Renal cortical epithelial cell (primary cell): Measurements from ENCODE around the gene DENND4C. TPM values are rescaled to one million over a fixed set of nuclear protein-coding genes. Genes with fewer than 3 reads are reported as not detected.
A peak's percentile ranks its signal among the peaks of the same experiment; 100 is the strongest.
"Not testable (repeated sequence)": the region's sequence is repeated elsewhere in the genome, so short reads cannot be mapped to it uniquely, and the experiment has no call there.

Source experiments
- DNase-seq: peaks from one replicate; pipeline ENCODE4 v3.0.0-alpha.2; 2011; ENCODE audit warnings: low read depth
- total RNA-seq: library from RNA; depleted of rRNA; stranded (reverse); fragments of >200 nt; gene quantifications from 2 replicates; pipeline ENCODE4 v1.2.3, GENCODE V29; 2014

Gene DENND4C
- total RNA-seq, result 79.9 and 155 TPM in 2 replicates

DNA sequence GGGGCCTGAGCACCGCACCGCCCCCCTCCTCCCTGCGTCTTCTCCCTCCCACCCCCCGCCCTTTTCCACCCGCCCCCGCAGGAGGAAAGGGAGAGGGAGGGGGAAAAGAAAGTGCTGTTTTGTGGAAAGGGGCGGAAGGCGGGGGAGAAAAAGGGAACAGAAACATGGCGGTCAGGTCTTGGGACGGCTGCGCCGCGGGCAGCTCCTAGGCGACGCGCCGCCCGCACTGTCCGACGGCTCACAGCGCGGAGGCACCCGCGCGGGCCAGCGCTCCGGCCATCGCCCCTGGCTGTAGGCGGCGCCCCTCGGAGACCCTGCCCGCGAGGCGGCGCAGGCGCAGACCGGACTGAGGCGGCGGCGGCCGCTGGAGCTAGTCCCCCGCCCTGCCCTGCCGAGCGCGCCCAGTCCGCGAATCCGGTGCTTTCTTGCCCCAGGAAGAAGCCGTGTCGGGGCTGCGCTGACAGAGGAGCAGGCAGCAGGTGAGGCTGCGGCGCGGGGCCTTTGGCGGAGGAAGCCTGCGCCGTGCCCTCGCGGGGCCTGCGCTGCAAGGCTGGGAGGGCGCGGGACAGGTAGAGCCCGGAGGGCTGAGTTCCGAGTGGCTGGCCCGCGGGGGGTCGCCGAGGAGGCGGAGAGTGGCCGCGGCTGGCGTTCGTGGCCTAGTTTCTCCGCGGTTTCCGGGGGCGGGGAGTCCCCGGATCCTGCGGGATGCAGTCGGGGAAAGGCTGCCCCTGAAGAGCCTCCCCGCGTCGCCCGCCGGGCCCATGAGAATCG lies at the start of gene DENND4C:
DENND4C (plus strand) TSS at position 339 of the 771 bp plus-strand sequence. CDS start 45,482 bp downstream, outside the sequence.
- DNase-seq, result peak; percentile 64

DNA sequence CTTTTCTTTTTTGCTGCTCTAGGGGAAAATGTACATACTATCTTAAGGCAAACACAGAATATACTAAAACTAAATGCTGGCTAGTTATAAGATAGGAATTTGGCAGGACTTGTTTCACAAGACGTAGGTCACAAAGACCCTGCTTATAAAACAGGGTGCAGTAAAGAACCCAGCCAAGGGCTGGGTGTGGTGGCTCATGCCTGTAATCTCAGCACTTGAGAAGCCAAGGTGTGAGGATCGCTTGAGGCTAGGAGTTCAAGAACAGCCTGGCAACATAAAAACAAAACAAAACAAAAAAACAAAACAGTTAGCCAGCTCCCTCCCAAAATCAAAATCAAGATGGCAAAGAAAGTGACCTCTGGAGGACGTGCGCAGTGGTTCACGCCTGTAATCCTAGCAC lies 49.5 kb upstream of the DENND4C start:
- DNase-seq, result no peak

DNA sequence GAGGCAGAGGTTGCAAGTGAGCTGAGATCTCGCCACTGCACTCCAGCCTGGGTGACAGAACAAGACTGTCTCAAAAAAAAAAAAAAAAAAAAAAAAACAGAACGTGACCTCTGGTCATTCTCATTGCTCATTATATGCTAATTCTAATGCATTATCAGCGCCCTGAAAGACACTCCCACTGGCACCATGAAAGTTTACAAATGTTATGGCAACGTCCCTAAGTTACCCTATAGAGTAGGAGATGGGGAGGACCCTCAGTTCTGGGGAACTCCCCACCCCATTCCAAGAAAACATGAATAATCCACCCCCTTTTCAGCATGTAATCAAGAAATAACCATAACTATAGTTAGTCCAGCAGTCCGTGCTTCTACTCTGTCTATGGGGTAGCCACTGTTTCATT lies 48.9 kb upstream of the DENND4C start:
- no peak for DNase-seq

DNA sequence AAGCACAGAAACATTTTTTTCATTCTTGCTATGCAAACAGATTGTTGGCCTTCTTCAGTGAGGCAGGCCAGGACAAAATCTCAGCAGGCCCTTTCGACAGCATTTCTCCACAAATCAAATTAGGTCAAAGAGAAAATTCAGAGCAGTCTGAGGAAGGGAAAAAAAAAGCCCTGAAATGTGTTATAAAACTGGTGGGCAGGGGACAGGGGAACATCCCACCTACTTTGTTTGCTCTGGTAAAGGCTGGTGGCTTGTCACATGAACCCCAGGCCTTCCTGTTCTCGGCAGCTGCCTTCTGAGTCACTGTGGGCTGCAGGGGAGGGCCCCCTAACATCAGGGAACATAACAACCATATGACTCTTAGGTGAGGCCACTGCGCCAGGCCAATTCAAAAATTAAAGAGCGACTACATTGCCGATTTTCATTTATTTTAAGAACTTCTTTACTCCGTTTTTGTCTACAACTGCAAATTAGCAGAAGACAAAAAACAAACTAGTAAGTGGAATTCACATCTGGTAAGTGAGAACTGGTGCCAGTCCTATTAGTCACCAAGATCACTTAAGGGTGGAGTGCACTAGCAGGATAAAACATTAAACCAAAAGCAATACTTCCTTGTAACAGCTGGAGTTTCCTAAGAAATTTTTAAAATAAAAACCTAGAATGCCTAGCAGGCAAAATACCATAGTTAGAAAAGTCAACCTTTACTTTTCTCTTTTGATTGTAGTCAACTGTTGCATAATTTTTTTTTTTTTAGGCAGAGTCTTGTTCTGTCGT lies 46.2 kb upstream of the DENND4C start:
- peak; percentile 98 for DNase-seq

DNA sequence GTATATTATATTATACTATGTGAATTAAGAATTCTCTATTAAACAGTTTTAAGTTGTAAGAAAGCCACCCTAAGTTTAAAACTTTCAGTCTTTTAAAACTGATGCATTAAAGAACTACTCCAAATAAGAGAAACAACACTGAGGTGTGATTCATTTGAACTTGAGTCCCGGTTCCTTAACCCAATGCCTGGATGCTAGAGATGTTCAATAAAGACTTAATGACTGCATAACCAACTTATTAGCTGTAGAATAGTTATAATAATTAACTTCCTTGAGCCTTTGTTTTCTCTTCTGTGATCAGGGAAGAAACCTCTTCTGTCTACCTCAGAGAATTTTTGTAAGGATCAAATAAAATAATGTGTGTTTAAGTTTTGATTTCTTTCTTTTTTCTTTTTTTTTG lies 45.3 kb upstream of the DENND4C start:
- DNase-seq, result peak; percentile 73

DNA sequence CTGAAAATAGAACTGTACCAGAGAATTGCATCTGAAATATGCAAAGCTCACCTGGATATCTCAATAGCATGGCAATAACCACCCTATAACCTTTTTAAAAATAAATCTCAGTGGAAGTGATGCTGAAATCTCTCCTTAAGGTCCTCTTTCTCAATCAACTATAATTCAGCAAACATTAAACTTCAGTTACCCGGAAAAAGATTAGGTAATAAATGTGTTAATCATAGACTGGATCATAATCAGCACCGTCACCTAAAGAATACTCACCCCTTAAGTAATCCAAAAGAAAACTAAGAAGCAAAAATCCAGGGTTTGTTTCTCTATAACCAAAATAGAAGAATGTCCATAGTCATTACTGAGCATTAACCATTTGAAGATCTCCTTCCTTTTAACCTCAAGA lies 44.3 kb upstream of the DENND4C start:
- DNase-seq, result peak; percentile 66

DNA sequence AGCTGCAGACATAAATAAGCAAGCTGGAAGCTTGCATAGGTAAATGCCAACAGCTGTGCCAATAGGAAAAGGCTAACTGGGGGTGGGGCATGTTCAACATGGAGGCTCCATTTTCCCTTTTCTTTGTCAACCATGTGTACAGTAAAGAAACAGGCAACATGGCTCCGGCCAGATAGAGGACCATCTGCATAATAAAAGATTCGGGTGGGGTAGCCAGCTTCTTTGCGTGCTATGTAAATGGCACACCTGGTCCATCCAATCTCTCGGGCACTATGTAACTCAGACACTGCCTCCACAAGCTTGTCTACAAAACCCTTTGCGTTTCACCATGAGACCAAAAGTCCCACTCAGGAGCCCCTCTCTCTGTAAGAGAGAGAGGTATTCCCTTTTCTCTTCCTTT lies 41.7 kb upstream of the DENND4C start:
- no peak for DNase-seq

DNA sequence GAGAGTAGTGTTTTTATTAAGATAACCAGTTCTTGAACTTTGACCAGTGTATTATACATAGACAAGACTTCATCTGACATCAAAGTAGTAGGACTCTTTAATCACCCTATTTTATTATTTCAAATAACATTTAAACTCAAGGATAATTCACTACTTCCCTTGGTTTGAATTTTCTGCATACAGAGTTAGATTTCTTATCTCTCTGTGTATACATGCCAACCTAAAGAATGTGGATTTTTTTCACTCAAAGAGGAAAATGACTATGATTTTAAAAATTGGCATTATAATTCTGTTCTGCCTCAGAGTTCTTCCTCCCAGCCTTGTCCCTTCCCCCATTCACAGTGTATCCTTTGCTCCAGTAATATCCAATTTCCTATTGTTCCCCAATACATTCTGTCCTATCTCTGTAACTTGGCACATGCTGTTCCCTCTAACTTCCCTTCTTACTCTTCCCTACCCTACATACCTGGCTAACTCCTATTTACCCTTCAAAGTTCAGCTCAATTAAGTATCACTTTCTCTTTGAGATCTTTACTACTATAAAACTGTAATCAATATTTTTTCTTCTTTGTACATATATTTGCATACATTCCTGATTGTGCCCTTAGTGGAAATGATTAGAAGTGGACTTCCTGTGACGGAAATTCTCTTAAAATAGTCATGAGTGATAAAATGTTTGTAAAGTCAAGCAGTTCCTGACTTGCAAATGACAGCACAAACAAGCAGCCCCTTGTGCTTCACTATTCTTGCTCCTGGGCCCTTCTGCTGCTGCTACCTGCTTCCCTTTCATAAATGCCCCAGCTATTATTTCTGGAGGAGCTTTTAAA lies 38.1 kb upstream of the DENND4C start:
- DNase-seq, result no peak

DNA sequence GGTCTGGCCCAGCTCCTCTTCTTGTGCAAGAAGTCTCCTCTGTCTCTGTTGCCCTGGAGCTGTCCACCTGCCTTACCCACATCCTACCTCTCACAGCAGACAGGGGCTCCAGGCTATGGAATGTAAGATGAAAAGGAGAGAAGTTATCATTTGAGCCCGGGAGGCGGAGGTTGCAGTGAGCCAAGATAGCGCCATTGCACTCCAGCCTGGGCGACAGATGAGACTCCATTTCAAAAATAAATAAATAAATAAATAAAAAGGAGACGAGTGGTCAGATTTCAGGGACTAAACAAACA lies 37.5 kb upstream of the DENND4C start:
- DNase-seq, result no peak

DNA sequence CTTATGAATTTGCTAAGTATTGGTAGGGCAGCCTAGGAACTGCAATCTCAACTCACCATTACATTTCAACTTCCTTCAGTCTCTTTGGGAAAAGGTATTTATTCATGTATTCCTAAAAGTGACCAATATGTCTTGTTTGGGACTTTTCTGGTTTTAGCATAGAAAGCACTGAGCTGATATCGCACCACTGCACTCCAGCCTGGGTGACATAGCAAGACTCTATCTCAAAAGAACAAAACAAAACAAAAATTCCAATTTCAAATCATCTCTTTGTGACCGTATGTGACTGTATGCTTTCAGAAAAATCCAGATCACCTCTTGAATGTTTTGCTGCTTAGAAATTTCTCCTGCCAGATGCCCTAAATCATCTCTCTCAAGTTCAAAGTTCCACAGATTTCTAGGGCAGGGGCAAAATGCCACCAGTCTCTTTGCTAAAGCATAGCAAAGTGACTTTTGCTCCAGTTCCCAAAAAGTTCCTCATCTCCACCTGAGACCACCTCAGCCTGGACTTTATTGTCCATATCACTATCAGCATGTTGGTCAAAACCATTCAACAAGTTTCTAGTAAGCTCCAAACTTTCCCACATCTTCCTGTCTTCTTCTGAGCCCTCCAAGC lies 37.0 kb upstream of the DENND4C start:
- DNase-seq, result not testable (repeated sequence)

DNA sequence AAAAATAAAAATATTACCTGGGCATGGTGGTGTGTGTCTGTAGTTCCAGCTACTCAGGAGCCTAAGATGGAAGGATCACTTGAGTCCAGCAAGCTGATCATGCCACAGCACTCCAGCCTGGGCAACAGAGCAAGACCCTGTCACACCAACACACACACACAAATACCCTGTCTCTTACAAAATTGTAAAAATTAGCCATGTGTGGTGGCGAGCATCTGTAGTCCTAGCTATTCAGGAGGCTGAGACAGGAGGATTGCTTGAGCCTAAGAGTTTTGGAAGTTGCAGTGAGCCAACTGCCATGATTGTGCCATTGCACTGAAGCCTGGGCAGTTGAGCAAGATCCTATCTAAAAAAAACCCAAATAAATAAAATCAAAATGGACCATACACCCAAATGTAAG lies 32.1 kb upstream of the DENND4C start:
- DNase-seq, result no peak

DNA sequence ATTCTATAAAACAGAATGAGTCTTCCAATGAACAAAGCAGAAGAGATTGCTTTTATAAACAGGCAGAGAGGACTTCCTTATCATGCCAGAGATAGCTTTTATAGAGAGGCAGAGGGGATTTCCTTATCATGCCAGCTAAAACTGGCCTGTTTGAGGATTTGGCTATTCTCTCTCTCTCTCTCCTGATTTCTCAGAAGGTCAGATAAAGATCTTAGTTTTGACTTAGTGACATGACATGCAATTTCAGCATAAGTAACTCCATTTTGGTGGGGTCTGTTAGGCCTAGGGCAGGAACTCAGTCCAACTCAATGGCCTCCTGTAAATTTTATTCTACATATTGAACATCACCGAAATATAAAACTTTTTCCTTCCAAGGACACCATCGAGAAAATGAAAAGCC lies 31.5 kb upstream of the DENND4C start:
- no peak for DNase-seq

DNA sequence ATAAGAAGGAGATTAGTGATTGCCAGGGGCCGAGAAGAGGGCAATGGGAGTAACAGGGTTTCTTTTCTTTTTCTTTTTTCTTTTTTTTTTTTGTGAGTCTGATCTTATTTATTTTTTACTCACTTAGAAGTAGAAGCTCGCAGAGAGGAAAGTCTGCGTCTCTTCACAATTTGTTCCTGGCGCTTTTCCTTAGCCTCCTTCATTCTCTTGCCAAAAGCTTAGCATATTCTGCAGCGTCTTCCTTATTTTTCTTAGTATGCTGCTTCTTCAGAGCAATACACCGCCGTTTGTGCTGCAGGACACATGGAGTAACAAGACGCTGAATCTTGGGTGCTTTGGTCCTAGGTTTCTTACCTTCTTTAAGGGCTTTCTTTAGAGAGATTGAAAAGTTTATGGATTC lies 30.3 kb upstream of the DENND4C start:
- no peak for DNase-seq

DNA sequence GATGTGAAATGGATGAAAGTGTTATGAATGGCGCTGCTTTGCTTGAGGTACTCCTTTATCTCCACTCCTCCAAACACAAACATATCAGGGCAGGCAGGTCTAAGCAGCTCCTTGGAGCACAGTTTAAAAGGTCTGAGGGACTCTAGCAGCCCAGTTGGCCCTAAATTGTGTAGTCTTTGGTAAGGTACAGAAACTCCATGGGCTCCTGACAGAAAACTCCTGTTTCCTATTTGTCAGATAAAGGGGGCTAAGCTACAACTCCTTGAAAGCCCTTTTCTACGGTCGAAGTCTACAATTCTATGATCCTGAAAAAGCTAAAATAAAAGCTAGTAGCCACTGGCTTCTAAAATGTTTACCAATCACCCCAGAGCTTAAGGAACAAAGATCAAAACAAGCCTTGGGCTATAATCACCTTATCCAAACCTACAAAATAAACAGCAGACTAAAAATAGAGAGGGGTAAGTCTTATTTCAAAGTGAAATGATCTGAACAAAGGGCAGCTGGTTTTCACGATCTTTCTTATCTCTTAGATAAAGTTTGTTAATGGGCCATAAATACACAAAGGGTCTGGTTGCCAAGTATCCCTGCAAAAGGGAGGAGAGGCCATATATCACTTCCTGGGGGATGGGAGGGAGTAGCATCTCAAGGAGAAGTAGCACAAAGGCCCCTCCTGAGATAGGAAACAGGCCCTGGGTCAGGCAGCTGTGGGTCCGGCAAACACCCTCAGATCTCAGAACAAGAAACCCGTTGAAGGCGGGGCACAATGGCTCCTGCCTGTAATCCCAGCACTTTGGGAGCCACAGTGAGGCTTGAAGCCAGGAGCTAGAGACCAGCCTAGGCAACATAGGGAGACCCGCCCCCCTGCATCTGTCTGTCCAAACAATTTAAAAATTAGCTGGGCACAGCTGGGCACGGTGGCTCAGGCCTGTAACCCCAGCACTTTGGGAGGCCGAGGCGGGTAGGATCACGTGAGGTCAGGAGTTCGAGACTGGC lies 28.3 kb upstream of the DENND4C start:
- DNase-seq, result peak; percentile 16

DNA sequence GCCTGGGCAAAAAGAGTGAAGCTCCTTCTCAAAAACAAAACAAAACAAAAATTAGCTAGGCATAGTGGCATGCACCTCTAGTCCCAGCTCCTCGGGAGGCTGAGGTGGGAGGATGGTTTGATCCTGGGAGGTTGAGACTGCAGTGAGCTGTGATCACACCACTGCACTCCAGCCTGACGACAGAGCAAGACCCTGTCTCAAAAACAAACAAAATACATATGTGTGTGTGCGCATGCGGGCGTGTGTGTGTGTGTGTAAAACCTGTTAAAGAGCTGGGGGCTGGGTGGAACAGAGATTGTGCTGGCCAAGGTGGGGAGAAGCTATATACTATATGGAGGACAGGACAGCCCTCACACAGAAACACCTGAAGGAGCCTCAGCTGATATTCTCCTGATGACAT lies 27.4 kb upstream of the DENND4C start:
- DNase-seq, result no peak

DNA sequence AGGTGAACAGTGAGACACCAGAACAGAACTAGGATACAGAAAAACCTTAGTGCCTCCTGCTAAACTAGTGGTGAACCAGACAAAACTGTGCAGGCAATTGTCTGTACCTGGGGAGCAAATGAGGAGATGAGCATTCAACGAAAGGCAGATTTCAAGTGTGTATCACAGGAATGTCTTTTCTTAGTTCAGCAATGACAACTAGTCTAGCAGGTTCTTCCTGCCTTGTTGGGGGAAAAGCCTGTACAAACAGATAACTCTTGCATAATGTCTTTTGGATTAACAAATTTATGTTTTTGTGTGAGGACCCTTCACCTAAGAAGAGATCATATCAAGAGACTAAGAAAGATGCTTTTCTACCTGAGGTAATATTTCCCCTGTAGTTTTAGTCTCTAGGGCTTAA lies 21.8 kb upstream of the DENND4C start:
- no peak for DNase-seq

DNA sequence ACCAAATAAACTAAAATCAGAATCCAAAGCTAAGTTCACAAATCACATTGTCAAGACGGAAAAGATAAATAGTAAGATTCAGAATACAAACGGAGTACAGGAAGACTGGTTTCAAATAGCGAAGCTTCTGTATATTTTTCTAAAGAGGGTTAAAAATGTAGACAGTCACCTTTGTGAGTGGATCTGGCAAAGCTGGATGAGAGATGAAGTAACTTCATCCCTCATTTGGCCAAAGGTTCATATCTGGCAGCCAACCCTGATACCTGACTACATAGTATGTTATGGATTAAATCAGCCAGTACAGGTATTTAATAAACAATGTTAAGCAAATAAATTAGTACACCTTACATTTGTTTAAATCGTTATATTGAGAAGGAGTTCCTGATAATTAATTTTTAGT lies 21.3 kb upstream of the DENND4C start:
- no peak for DNase-seq

DNA sequence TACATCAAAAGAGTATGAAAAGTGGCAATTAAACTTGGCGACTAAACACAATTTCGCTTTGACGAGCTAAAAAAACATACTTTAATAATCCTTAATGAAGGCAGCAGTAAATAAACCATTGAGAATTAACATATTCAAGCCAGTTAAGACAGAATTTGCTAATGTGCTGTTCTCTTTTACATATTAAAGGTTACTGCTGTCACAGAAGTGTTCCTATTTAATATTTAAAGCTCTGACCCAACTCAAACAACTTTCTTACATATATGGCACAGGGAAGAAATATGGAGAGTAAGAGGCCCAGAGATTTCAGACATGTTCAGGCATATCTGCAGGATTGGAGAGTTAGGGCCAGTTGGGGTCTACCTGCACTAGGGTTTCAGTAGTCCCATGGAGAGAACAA lies 16.7 kb upstream of the DENND4C start:
- DNase-seq, result no peak

DNA sequence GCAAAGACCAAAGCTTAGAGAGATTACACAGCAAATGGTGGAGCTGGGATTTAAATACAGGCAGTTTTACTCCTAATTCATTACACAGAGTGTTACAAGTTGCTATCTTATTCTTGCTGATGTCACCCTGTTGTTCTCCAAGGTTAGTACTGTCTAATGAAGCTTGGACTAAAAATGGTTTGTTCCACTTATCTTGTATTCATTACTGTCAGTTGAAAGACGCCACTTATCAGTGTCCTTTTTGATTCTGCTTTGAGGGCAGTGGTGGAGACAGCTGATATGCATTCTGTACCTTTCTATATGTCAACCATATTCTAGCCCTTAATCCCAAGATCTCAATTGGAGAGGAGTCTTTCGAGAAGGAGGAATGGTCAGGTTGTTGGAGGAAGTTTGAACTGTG lies 14.0 kb upstream of the DENND4C start:
- no peak for DNase-seq

DNA sequence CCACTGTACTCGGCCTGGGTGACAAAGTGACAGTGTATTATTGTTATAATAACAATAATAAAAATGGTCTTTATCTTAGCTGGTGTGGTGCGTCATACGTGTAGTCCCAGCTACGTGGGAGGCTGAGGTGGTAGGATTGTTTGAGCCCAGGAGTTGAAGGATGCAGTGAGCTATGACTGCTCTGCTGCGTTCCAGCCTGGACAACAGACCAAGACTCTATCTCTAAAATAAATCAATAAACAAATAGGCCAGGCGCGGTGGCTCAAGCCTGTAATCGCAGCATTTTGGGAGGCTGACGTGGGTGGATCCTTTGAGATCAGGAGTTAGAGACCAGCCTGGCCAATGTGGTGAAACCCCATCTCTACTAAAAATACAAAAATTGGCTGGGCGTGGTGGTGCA lies 9.2 kb upstream of the DENND4C start:
- no peak for DNase-seq

DNA sequence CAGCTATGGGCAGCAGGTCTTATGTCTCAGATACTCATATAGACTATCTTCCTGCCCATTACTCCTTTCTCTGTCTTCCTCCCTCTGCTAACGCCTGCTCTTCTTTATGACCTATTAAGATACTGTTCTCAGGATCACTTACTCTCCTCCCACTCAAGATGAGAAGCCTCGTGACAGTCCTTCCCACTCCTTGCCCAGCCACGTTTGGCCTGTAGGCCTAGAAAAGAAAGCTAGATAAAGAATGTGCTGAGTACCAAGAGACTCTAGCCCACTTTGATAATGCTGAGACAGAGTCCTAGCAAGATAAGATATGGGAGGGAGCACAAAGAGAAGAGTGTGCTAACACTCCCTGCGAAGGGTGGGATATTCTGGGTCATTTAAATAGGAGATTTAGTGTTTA lies 6.8 kb upstream of the DENND4C start:
- no peak for DNase-seq
